Gastrocnemius medialis (tissue), 4 donors: ENCODE measurements around the gene YTHDF1.

Experiments used
- POLR2A ChIP-seq, 2 donors: fragments of 450-650 bp; IDR thresholded peaks; one replicate each; pipeline ENCODE4 v1.6.1; 2017; ENCODE audit warnings: antibody characterized with exemption in 2 of 2, mild to moderate bottlenecking in 2 of 2, moderate library complexity in 2 of 2
- TF ChIP-seq, protein P1 (sequence below), 5 experiments: fragments of 450-650 bp in 3 of 5; fragments of 200-600 bp in 2 of 5; sonication (generic) in 2 of 5; IDR thresholded peaks in 4 of 5; conservative IDR thresholded peaks in 1 of 5; 1 replicate in 4 of 5; 2 replicates in 1 of 5; pipeline ENCODE4 v1.5.1; 2016 to 2019; ENCODE audit warnings: antibody characterized with exemption in 5 of 5, mild to moderate bottlenecking in 3 of 5, moderate library complexity in 3 of 5

DNA sequence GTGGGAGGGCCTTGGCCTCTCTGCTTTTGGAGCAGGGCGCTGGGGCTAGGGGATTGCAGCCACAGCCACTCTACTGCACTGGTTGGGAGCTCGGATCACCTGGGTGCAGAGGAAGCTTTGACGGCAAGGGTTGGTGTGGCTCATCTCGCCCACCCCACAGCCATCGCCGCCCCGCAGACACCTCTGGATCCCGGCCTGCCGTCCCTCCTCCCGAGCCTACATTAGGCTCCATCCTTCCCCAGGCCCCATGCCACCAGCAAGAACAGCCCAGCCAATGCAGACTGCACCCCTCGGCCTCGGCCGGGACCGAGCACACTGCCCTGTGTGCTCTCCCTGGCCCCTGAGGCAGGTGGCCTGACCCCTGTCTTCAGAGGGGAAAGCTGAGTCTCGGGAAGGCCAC, 44.6 kb upstream of the YTHDF1 start:
- no peak for TF ChIP-seq POLR2A (IDR thresholded peaks at IDR 0.05)
- TF ChIP-seq, protein P1, sequence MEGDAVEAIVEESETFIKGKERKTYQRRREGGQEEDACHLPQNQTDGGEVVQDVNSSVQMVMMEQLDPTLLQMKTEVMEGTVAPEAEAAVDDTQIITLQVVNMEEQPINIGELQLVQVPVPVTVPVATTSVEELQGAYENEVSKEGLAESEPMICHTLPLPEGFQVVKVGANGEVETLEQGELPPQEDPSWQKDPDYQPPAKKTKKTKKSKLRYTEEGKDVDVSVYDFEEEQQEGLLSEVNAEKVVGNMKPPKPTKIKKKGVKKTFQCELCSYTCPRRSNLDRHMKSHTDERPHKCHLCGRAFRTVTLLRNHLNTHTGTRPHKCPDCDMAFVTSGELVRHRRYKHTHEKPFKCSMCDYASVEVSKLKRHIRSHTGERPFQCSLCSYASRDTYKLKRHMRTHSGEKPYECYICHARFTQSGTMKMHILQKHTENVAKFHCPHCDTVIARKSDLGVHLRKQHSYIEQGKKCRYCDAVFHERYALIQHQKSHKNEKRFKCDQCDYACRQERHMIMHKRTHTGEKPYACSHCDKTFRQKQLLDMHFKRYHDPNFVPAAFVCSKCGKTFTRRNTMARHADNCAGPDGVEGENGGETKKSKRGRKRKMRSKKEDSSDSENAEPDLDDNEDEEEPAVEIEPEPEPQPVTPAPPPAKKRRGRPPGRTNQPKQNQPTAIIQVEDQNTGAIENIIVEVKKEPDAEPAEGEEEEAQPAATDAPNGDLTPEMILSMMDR (IDR thresholded peaks at IDR 0.05 in 4 of 5, conservative IDR thresholded peaks at IDR 0.05 in 1 of 5): no peak
